Ammon's horn (tissue), 1 donor: ENCODE results near the gene GGA1.
"Not testable (repeated sequence)": the region's sequence is repeated elsewhere in the genome, so short reads cannot be mapped to it uniquely, and the experiment has no call there.

Experiments used
- DNase-seq: peaks from one replicate; pipeline ENCODE4 v3.0.0-alpha.2; 2016; ENCODE audit warnings: low spot score

The GGA1 gene

GRCh38 chr22:37654563-37655251 is 46.1 kb downstream of the GGA1 start:
- DNase-seq: no peak

GRCh38 chr22:37655252-37655563 is 46.6 kb downstream of the GGA1 start:
- no peak for DNase-seq

GRCh38 chr22:37656583-37656982 is 47.9 kb downstream of the GGA1 start:
- not testable (repeated sequence) for DNase-seq

GRCh38 chr22:37657590-37658132 is 49.0 kb downstream of the GGA1 start:
- DNase-seq: no peak

GRCh38 chr22:37658133-37659065 is 49.8 kb downstream of the GGA1 start, which contains the start of gene PDXP:
Gene PDXP, plus strand, starts transcription at chr22:37658723. Its CDS starts 60 bp downstream, at chr22:37658783.
- peak; percentile 100 for DNase-seq

- no peak for DNase-seq
Observed at GRCh38 chr22:37659066-37659896, 50.6 kb downstream of the GGA1 start.

- DNase-seq: no peak
Observed at GRCh38 chr22:37659897-37660708, 51.5 kb downstream of the GGA1 start.

- no peak for DNase-seq
Observed at GRCh38 chr22:37660709-37661045, 52.0 kb downstream of the GGA1 start.

- DNase-seq: peak; percentile 74
Observed at GRCh38 chr22:37661160-37661924, 52.7 kb downstream of the GGA1 start.

GRCh38 chr22:37662039-37662438 is 53.4 kb downstream of the GGA1 start:
- no peak for DNase-seq

GRCh38 chr22:37663521-37664140 is 55.0 kb downstream of the GGA1 start:
- no peak for DNase-seq

GRCh38 chr22:37664249-37665101 is 55.8 kb downstream of the GGA1 start:
- peak; percentile 97 for DNase-seq

GRCh38 chr22:37665487-37665886 is 56.9 kb downstream of the GGA1 start:
- DNase-seq: no peak

GRCh38 chr22:37669586-37669985 is 61.0 kb downstream of the GGA1 start:
- DNase-seq: no peak

GRCh38 chr22:37672206-37672919 is 63.7 kb downstream of the GGA1 start:
- DNase-seq: no peak

GRCh38 chr22:37672920-37673455 is 64.4 kb downstream of the GGA1 start:
- no peak for DNase-seq

- no peak for DNase-seq
Observed at GRCh38 chr22:37674248-37674647, 65.6 kb downstream of the GGA1 start.
